GM19240 (cell line): ENCODE results near the gene KIF1C.

Experiments
- DNase-seq: peaks from one replicate; pipeline ENCODE4 v3.0.0; 2011; ENCODE audit warnings: low spot score; ENCODE audit not compliant: insufficient read length

The KIF1C gene

DNA sequence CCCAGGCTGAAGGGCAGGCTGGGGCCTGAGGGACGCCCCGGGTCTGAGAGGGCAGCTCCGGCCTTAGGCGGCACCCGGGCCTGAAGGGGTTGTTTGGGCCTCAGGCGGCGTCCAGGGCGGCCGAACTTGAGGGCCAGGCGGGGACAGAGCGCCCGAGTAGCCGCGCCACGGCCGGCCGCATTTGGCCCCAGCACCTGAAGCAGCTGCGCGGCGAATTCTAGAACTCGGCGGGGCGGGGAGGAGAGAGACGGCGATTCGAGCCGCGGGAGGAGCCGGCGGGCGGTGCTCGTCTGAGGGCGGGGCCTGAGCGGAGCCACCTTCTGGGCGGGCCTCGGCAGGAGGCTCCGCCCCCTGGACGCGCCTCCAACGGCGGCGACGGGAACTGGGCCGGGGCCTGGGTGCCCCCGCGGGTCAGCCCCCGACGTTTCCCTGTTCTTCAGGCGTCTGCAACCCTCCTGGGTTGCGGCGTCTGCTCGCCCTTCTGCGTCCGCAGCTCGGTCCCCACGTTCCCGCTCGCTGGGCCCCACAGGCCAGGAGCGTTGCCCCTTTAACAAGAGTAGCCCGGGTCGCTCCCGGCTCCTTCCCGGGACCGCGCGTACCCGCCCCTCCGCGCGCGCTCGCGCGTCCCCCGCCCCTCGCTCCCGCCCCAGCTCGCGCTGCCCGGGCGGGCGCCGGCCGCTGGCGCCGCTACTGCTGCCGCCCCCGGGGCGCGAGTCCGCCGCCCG is at the start of gene KIF1C, which contains the start of gene INCA1:
KIF1C (plus strand) TSS at position 649 of the 725 bp plus-strand sequence. CDS start 2,297 bp downstream, outside the sequence.
INCA1 (minus strand) TSS at position 221 of the 725 bp plus-strand sequence. CDS start 3,085 bp downstream, outside the sequence.
- DNase-seq = peak; percentile 87

DNA sequence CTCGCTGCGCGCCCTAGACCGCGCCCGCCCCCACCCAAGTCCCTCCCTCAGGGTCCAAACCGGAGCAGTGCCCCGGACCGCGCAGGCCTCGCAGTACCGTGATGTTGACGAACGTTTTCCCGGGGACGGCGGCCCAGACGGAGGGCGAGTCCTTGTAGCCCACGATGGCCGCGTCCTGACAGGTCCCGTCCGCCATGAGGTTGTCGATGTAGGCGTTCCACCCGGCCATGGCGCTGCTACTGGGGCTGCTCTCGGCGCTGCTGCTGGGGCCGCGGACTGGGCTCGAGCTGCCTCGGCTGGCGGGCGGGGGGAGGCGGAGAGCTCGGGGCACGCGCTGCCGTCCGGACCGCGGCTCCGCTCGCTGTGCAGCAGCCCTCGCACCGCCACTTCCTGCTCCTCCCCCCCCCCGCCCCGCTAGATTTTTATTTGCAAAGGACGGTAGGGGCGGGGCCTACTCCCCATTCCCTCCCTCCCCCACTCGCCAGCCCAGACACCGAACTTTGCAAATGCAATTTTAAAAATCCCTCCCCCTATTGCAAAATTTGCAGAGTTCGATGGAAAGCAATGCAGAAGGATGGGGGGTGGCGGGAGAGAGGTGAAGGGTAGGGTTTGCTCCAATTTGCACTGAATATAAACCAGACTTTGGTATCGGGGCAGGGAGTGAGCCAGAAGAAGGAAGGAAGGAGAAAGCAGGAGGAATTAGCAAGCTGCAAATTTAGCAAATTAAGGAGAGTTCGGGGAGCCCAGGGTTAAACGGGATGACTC is 49.4 kb upstream of the KIF1C start, which contains the start of gene PFN1:
PFN1 (minus strand) TSS at position 365 of the 765 bp plus-strand sequence; CDS start at position 229, 136 bp downstream.
- peak; percentile 45 for DNase-seq

DNA sequence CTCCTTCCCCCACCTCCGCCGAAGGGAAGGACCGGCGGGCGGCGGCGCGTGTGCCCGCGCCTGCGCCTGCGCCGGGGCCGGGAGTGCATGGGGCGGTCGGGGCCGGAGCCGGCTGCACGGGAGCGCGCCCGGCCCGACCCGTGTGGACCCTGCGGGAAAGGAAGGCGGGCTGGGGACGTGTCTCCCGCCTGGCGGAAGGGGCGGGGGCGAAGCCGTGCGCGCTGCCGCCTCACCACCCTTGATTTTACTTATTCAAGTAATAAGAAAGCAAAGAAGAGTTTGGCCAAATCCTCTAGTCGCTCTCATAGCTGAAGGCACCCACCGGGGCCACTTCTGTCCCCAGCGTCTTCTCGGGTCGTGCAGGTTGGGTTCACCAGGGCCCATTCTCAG is 48.8 kb upstream of the KIF1C start:
- DNase-seq = peak; percentile 70

DNA sequence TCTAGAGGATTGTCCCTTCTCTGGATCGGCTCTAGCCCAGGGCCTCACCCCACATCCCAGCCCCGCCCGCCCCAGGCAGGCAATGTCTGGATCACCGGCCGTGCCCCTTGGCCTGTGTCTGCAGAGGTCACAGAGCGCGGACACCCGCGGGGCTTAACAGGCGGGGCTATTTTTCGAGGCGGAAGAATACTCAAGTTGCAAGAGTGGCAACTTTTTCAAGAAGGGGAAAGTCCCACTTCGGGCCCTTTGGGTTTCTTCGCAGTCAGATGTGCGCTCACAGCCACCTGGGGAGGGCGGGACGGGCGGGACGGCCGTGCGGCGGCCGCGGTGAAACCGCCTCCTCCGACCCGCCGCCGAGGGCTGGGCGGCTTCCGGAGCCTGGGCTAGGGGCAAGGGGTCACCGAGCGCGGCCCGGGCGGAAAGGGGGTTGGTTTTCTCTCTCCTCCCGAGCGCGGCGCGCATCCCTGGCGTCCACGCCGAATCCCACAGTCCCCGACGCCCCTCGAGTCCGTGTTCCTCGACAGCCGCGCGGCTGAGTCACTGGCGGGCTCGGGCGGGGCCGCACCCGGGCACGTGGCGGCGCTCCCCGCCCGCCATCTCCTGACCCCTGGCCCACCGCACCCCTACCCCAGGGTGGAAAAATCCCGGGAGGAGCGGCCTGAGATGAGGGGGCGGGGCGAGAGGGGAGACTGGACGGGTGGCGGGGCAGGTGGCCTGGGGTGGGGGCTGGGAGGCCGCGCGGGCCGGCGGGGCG is 48.3 kb upstream of the KIF1C start:
- DNase-seq = peak; percentile 68

DNA sequence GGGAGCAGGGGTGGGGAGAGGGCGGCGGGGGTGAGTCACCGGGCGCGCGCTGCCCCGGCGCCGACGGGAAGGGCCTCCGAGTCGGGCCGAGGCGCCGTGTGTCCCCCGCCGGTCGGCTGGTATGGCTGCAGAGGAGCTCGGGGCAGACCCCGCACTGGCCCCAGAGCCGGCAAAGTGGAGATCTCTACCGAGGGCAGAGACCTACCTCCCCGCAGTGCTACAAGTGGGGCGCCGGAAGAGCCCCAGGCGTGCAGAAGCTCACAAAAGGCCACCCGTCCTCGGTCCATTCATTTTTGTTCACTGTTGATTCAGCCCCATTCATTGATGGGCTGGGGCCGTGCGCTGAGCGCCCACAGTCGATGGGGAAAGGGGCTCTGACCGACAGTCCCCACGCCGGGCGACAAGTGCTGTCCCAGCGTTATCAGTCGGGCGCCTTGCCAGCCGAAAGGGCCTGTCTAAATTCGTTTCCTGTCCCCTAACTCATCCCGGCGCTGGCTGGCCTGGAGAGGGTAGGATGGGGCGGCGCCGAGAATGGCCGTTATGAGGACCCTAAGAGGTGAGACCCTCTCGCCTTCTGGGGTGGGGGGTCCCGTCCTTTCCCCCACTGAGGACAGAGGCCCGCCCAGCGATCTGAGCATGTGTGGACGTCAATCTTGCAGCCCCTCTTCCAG is 47.5 kb upstream of the KIF1C start:
- peak; percentile 34 for DNase-seq

DNA sequence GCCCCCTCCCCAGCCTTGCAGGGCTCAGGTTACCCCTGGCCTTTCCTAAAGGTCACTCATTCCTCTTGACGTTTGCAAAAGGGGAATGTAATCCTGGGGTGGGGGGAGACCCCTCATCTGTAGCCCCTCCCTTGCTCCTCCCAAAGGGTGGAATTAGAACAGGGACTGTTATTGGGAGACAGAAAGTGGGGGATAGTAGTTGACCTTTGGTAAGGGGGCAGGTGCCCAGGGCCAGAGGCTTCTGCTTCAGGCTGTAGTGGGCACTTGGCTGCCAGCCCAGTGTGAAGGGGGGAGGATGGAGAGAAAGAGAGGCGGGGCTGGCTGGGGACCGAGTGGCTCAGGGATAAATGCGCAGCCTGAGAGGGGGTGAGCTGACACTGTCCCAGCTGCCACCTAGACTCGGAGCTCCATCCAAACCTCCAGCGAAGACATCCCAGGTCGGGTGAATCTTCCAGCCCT is 47.0 kb upstream of the KIF1C start, which contains the start of gene ENO3:
ENO3 (plus strand) TSS at position 374 of the 459 bp plus-strand sequence. CDS start 711 bp downstream, outside the sequence.
- DNase-seq = no peak

DNA sequence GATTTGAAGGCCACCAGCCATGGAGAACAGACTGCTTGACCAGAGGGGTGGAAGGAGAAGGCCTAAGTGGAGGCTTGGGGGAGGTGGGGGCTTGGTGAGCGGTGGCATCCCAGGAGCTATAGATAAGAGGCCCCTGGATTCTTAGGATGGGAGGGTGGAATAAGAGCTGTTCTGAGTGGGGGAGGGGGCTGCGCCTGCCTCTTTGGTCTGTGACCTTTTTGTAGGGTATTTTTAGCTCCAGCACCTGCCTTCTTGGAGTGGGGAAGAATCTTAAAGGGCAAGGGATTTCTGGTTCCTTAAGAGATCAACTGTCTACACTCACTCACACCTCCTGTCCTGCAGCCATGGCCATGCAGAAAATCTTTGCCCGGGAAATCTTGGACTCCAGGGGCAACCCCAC is 46.3 kb upstream of the KIF1C start:
- DNase-seq = no peak

DNA sequence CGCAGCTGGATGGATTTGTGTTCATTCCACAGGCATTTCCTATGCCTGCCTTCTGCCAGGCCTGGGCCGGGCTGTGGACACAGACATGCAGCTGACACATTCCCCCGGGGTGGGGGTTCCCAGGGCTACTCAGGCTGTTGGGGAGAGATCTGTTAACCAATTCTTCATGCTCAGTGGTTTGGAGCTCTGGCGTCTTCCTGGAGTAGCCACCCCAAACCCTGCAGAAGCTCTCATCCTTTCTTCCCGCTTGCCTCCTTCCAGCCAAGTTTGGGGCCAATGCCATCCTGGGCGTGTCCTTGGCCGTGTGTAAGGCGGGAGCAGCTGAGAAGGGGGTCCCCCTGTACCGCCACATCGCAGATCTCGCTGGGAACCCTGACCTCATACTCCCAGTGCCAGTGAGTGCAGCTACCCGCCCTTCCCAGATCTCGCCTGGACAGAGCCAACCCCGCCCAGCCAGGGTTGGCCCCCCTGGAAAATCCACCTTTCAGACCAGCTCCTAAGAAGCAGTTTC is 44.2 kb upstream of the KIF1C start:
- DNase-seq = no peak

DNA sequence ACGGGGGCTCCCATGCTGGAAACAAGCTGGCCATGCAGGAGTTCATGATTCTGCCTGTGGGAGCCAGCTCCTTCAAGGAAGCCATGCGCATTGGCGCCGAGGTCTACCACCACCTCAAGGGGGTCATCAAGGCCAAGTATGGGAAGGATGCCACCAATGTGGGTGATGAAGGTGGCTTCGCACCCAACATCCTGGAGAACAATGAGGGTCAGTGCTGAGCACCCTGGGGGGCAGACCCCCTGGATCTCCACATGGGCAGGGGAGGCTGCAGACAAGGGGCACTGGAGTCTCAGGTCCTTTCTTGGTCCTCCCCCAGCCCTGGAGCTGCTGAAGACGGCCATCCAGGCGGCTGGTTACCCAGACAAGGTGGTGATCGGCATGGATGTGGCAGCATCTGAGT is 42.7 kb upstream of the KIF1C start:
- DNase-seq = no peak

DNA sequence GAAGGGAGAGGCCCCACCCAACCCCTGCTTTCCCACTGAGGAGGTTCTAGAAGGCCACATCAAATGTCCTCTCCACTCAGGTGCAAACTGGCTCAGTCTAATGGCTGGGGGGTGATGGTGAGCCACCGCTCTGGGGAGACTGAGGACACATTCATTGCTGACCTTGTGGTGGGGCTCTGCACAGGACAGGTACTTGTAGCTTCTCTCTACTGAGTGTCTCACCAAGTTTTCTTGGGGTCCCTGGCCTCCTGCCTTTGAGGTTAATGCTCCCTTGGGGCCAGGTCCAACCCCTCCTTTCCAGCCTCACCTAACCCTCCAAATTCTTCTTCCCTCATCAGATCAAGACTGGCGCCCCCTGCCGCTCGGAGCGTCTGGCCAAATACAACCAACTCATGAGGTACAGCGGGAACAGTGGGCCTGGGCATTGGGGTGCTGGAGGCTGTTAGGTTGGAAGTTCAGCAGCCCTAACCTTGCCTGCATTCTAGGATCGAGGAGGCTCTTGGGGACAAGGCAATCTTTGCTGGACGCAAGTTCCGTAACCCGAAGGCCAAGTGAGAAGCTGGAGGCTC is 41.2 kb upstream of the KIF1C start:
- no peak for DNase-seq

DNA sequence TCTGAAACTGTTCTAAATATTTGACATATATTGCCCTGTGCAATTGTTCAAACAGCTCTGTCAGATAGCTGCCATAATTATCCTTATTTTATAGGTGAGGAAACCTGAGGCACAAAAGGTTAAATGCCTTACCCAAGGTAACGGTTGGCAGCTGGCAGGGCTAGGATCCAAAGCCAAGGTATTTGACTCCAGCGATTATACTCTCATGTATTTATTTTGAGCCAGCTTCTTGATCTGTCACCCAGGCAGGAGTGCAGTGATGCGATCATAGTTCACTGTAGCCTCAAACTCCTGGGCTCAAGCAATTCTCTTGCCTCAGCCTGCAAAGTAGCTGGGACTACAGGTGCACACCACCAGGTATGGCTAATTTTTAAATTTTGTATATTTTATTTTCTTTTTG is 39.6 kb upstream of the KIF1C start:
- no peak for DNase-seq

DNA sequence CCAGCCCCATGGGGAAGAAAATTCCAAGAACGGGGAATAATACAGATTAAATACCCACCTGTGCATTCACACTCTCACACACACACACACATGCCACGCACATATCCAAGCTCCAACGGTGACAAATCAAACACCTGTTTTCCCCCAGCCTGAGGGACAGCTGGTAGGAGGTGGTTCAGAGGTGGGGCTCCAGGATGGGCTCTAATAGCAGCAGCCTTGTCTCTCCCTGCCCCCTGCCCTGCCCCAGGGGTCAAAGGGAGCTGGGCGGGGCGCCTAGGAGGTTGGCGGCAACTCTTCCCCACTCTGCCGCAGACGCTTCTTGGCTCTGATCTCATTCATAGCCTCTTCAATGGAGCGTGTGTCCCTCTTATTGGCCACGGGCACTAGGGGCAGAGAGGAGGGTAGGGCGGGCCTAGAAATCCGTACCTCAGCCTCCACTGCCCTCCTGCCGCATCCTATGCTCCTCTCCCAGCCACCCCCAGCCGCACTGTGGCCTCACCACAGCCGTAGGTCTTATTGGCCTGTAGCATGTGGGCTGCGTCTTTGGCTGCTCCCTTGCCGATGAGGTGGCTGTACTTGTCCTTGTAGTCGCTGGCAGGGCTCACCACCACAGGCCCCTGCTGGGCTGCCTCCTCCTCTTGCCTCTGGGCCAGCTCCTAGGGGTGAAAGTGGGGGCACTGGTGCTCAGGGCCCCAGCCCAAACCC is 38.3 kb upstream of the KIF1C start:
- no peak for DNase-seq

DNA sequence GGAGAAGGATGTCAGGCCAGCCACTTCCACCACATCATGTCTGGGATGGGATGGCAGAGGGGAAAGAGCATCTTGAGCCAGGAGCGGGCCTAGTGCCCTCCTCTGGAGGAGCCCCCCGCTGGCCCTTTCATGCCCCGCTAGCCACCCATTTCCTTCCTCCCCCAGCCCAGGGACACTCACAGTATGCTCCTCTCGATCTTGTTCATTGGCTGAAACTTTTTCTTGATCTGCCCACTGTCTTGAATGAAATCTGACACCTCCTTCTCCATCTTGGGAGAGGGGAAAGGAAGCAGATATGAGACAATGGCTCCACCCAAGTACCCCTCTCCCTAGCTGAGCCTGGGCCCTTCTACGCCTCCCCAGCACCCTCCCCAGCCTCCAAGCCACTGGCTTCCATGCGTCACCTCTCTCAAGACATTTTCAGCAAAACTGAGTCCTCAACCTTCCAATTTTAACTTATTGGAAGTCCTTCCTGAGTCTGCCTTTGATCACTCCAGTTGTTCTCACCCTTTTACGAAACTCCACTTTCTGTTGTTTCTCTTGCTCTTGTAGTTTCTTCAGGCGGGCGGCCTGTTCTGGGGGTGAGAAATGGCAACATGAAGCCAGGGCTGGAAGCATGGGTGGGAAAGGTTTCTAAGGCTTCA is 37.3 kb upstream of the KIF1C start:
- no peak for DNase-seq

DNA sequence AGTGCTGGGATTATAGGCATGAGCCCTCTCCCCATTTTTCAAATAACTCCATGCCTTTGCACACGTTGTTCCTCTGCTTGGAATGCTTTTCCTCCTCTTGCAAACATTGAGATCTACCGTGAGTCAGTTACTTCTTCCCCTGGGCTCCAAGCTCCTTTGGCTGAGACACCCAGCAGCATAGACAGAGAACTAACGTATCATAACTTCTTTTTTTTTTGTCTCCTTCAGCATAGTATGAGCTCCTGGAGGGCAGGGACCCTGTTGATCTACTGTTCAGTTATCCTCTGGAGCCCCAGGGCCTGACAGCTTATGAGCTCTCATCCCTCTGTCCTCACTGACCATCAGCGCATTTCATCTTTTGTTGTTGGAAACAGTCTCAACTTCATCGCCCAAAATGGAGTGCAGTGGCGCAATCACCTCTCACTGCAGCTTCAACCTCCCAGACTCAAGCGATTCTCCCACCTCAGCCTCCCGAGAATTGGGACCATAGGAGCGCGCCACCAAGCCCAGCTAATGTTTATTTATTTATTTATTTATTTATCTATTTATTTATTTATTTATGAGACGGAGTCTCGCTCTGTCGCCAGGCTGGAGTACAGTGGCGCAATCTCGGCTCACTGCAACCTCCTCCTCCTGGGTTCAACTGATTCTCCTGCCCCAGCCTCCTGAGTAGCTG is 32.3 kb upstream of the KIF1C start:
- no peak for DNase-seq

DNA sequence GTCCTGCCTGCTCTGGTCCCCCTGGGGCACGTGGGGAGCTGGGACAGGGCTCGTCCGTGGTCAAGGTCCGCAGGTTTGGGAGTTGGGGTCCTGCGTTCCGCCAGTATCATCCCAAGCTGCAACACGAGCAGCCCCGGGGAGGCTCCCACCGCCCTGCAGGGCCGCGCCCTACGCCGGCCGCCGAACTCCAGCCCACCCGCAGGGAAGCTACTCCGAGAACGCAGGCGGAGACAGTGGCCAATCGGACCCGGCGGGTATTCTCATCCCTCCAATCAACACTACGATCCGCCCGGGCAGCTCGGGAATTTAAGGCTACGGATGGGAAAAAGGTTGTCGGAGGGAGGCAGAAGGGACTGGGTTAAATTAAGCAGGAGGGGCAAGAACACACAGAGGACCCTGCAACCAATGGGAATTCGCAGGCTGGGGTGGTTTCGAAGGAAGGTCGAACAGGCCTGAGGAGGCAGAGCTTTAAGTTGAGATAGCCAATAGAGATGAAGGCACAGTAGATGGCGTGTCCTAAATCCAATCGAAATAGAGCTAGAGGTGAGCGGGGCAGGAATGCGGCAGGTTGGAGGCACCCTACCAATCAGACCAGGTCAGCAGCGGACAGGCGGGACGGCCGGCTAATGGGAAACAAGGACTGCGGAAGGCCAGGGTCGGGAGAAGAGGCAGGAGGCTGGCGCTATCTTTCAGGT is 30.8 kb upstream of the KIF1C start:
- peak; percentile 93 for DNase-seq

DNA sequence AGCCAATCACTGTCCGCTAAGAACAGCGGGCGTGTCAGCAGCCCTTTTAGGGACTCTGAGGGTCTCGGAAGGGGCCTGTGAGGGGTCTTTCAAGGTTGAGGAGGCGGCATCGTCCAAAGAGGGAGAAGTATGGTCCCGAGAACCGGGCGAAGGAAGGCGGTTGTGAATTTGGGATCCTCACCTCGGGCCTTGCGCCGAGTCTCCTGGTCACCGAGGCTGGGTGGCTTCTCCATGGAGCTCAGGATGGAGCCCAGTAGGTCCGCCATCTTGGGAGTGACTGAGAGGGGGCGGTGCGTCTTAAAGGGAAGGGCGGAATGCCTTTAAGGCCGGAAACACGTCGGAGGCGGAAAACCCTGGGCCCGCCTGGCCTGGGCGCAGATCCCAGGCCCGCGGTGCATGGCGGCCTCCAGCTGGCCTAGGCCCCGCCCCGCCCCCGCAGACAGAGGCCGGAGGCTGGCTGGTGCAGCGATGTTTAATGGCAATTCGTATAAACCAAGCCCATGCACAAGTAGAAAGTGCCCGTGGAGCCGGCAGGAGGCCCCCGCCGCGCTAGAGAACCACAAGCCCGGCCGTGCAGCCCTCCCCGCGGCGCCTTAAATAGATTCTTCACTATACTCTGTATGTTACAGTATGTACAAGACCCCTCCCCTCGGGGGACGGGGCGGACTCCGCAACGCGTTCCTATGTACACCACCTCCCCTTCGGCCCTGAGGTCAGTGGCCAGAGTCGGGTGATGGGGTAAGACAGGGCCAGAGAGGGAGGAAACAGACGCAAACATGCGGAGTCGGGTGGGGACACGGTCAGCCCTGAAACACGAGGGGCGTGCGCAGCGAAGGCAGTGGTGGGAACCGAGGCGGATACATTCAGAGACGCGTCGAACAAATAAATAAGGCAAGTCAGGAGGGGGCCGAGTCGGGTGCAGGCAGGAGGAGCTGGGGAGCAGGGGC is 29.9 kb upstream of the KIF1C start, which contains the start of gene SPAG7:
SPAG7 (minus strand) TSS at position 279 of the 947 bp plus-strand sequence; CDS start at position 266, 13 bp downstream.
- DNase-seq = peak; percentile 87
